NCI-H82 treated with DMSO at 0.1 percent for 48 hours (cell line): ENCODE results near the gene ADAMTS4.
A peak's percentile ranks its signal among the peaks of the same experiment; 100 is the strongest.

Source experiments
- DNase-seq: peaks from one replicate; lab custom pipeline; 2025; ENCODE audit not compliant: unreplicated experiment; lab: John Stamatoyannopoulos, UW

The ADAMTS4 gene

GRCh38 chr1:161196521-161197451 lies 2.1 kb downstream of the ADAMTS4 start:
- DNase-seq, result peak; percentile 90

GRCh38 chr1:161196111-161196510 lies 2.7 kb downstream of the ADAMTS4 start:
- no peak for DNase-seq

- no peak for DNase-seq
Observed at GRCh38 chr1:161195171-161195570, 3.7 kb downstream of the ADAMTS4 start.

GRCh38 chr1:161193561-161194235 lies 5.2 kb downstream of the ADAMTS4 start:
- no peak for DNase-seq

GRCh38 chr1:161192476-161193465 lies 6.1 kb downstream of the ADAMTS4 start:
- peak; percentile 77 for DNase-seq

- DNase-seq, result no peak
Observed at GRCh38 chr1:161191971-161192370, 6.9 kb downstream of the ADAMTS4 start.

GRCh38 chr1:161190962-161191521 lies 7.8 kb downstream of the ADAMTS4 start:
- DNase-seq, result no peak

- DNase-seq, result no peak
Observed at GRCh38 chr1:161189036-161189435, 9.8 kb downstream of the ADAMTS4 start.

- DNase-seq, result no peak
Observed at GRCh38 chr1:161188381-161188780, 10.5 kb downstream of the ADAMTS4 start.

- no peak for DNase-seq
Observed at GRCh38 chr1:161187311-161187710, 11.5 kb downstream of the ADAMTS4 start.

GRCh38 chr1:161185732-161186311 lies 13.0 kb downstream of the ADAMTS4 start:
- DNase-seq, result no peak

GRCh38 chr1:161185282-161185682 lies 13.6 kb downstream of the ADAMTS4 start:
- DNase-seq, result peak; percentile 99

GRCh38 chr1:161182214-161182613 lies 16.6 kb downstream of the ADAMTS4 start:
- no peak for DNase-seq

GRCh38 chr1:161180639-161181038 lies 18.2 kb downstream of the ADAMTS4 start:
- DNase-seq, result no peak

- no peak for DNase-seq
Observed at GRCh38 chr1:161179698-161180097, 19.2 kb downstream of the ADAMTS4 start.

- no peak for DNase-seq
Observed at GRCh38 chr1:161177936-161178244, 21.0 kb downstream of the ADAMTS4 start.

- DNase-seq, result peak; percentile 86
Observed at GRCh38 chr1:161177112-161177935, 21.5 kb downstream of the ADAMTS4 start, which contains the start of gene B4GALT3. Gene B4GALT3 (minus strand): TSS chr1:161177507. CDS start chr1:161176060, 1,447 bp downstream.

- no peak for DNase-seq
Observed at GRCh38 chr1:161176468-161177111, 22.3 kb downstream of the ADAMTS4 start.
